A549 (cell line): ENCODE measurements around the gene ZFYVE9. TPM values are rescaled to one million over a fixed set of nuclear protein-coding genes. Genes with fewer than 3 reads are reported as not detected.

Source experiments
- ATAC-seq, 2 experiments: fragments of 200-7000 bp in 1 of 2; fragments of >200 bp in 1 of 2; cut with Nextera tagmentation in 1 of 2; cut with Tn5 transposase in 1 of 2; 3 replicates each; pipeline versions ENCODE4 v1.8.0 to v1.9.1; 2018 to 2020; ENCODE audit warnings: mild to moderate bottlenecking in 1 of 2, moderate library complexity in 1 of 2
- CTCF ChIA-PET: fragments of 300-600 bp; sonication (Branson Sonifier 250); formaldehyde crosslinking; extraction: SDS; loops from one replicate; lab custom pipeline; 2021; ENCODE audit warnings: antibody characterized with exemption, inconsistent platforms; lab: Yijun Ruan, JAX
- POLR2A ChIA-PET: fragments of 350-600 bp; formaldehyde crosslinking; extraction: SDS; loops from one replicate; lab custom pipeline; 2021; ENCODE audit warnings: antibody characterized with exemption, inconsistent platforms; lab: Yijun Ruan, JAX
- DNase-seq, 2 experiments: peaks; one replicate each; pipeline versions ENCODE4 v3.0.0 to v3.0.0-alpha.2; 2011 to 2016; ENCODE audit warnings: low read depth in 1 of 2, low spot score in 1 of 2
- FAIRE-seq: peaks from 2 replicates; lab custom pipeline; 2011; peaks lifted over from hg19 to GRCh38; lab: Jason Lieb, UNC
- H3K27ac ChIP-seq, 2 experiments: fragments of >200 bp; sonication (Bioruptor Twin); formaldehyde crosslinking; 3 replicates each; pipeline ENCODE4 v1.5.1; 2016 to 2017
- H3K4me1 ChIP-seq: fragments of >200 bp; sonication (Bioruptor Twin); formaldehyde crosslinking; 3 replicates; pipeline ENCODE4 v1.6.1; 2016
- H3K4me2 ChIP-seq: fragments of >200 bp; sonication (Bioruptor Twin); formaldehyde crosslinking; 3 replicates; pipeline ENCODE4 v1.6.1; 2016
- H3K4me3 ChIP-seq: fragments of >200 bp; sonication (Bioruptor Twin); formaldehyde crosslinking; 3 replicates; pipeline ENCODE4 v1.5.1; 2016
- H3K9me3 ChIP-seq: fragments of >200 bp; sonication (Bioruptor Twin); formaldehyde crosslinking; 3 replicates; pipeline ENCODE4 v1.6.1; 2016
- BHLHE40 ChIP-seq: IDR thresholded peaks from 2 replicates; pipeline ENCODE4 v1.6.1; 2012; ENCODE audit warnings: low read depth, low read length, inconsistent platforms
- CHD4 ChIP-seq: fragments of 200-600 bp; sonication (generic); IDR thresholded peaks from 2 replicates; pipeline ENCODE4 v1.6.1; 2016; ENCODE audit warnings: antibody characterized with exemption, mild to moderate bottlenecking, borderline replicate concordance
- ESRRA ChIP-seq: fragments of 150-350 bp; IDR thresholded peaks from 2 replicates; pipeline ENCODE4 v1.6.1; 2014; ENCODE audit warnings: mild to moderate bottlenecking, low read length, borderline replicate concordance
- FOSB ChIP-seq: fragments of 250-450 bp; sonication (Bioruptor Pico); IDR thresholded peaks from 2 replicates; pipeline ENCODE4 v1.5.0; 2020; ENCODE audit warnings: mild to moderate bottlenecking, moderate library complexity
- FOXS1 ChIP-seq: fragments of 250-450 bp; sonication (Bioruptor Pico); IDR thresholded peaks from 2 replicates; pipeline ENCODE4 v1.5.0; 2020; ENCODE audit warnings: mild to moderate bottlenecking, moderate library complexity
- HDAC2 ChIP-seq: fragments of 200-600 bp; sonication (generic); IDR thresholded peaks from 2 replicates; pipeline ENCODE4 v1.6.1; 2016
- HEYL ChIP-seq: fragments of 250-450 bp; sonication (Bioruptor Pico); IDR thresholded peaks from 2 replicates; pipeline ENCODE4 v1.8.0; 2021; ENCODE audit warnings: mild to moderate bottlenecking, moderate library complexity
- HMGXB4 ChIP-seq: fragments of 250-450 bp; sonication (Bioruptor Pico); IDR thresholded peaks from 2 replicates; pipeline ENCODE4 v1.5.0; 2021; ENCODE audit warnings: mild to moderate bottlenecking, moderate library complexity, borderline replicate concordance
- HOXB13 ChIP-seq: fragments of 250-450 bp; sonication (Bioruptor Pico); IDR thresholded peaks from 2 replicates; pipeline ENCODE4 v1.5.0; 2020; ENCODE audit warnings: low read depth, mild to moderate bottlenecking, moderate library complexity
- JUN ChIP-seq, 2 experiments: fragments of >200 bp; sonication (Bioruptor Twin); formaldehyde crosslinking; IDR thresholded peaks; 2 replicates in 1 of 2; 3 replicates in 1 of 2; pipeline ENCODE4 v1.6.1; 2016 to 2017
- KDM1A ChIP-seq: fragments of 200-600 bp; sonication (generic); IDR thresholded peaks from 2 replicates; pipeline ENCODE4 v1.6.1; 2016; ENCODE audit warnings: low read depth, mild to moderate bottlenecking
- MAFK ChIP-seq: fragments of 450-650 bp; IDR thresholded peaks from 2 replicates; pipeline ENCODE4 v1.6.1; 2014; ENCODE audit not compliant: partially characterized antibody
- MAZ ChIP-seq: fragments of 150-350 bp; IDR thresholded peaks from 2 replicates; pipeline ENCODE4 v1.6.1; 2014; ENCODE audit warnings: antibody characterized with exemption, low read depth, low read length, borderline replicate concordance
- MYC ChIP-seq: IDR thresholded peaks from 2 replicates; pipeline ENCODE4 v1.6.1; 2012; ENCODE audit warnings: mild to moderate bottlenecking, inconsistent platforms, low read length, improper control_type of control experiment, borderline replicate concordance
- NFE2L2 ChIP-seq: fragments of 150-350 bp; conservative IDR thresholded peaks from 2 replicates; pipeline ENCODE4 v1.6.1; 2014; ENCODE audit warnings: low read length
- POLR2A ChIP-seq: IDR thresholded peaks from 2 replicates; pipeline ENCODE4 v1.6.1; 2012; ENCODE audit warnings: mild to moderate bottlenecking, low read length
- RAD21 ChIP-seq, 2 experiments: fragments of >200 bp in 1 of 2; sonication (Bioruptor Twin) in 1 of 2; formaldehyde crosslinking in 1 of 2; IDR thresholded peaks in 1 of 2; conservative IDR thresholded peaks in 1 of 2; 2 replicates in 1 of 2; 3 replicates in 1 of 2; pipeline ENCODE4 v1.6.1; 2012 to 2018; ENCODE audit warnings: inconsistent platforms in 1 of 2
- RCOR1 ChIP-seq: fragments of 150-350 bp; IDR thresholded peaks from 2 replicates; pipeline ENCODE4 v1.6.1; 2014; ENCODE audit warnings: antibody characterized with exemption, low read length, low read depth
- RFX5 ChIP-seq: fragments of 450-650 bp; IDR thresholded peaks from 2 replicates; pipeline ENCODE4 v1.7.1; 2014; ENCODE audit warnings: antibody characterized with exemption, mild to moderate bottlenecking, moderate library complexity
- SMC3 ChIP-seq: fragments of >200 bp; sonication (Bioruptor Twin); formaldehyde crosslinking; IDR thresholded peaks from 3 replicates; pipeline ENCODE4 v1.6.1; 2018; ENCODE audit warnings: inconsistent platforms
- WGBS: methylation state at CpG from one replicate; pipeline ENCODE4 v1.1.6; 2017; ENCODE audit errors: missing lambda C conversion rate; 5-methylcytosine and 5-hydroxymethylcytosine counted together
- polyA plus RNA-seq, 4 experiments: library from polyadenylated mRNA; depleted of rRNA in 3 of 4; stranded (reverse); fragments of >200 nt; fragmentation: RNase III in 1 of 4; extraction: RNeasy Plus Mini Kit Qiagen cat#74134 plus additional on column Dnase treatment in 1 of 4; gene quantifications; 2 replicates in 3 of 4; 3 replicates in 1 of 4; pipeline ENCODE4 v1.2.3, GENCODE V29; 2011 to 2017
- TF ChIP-seq, protein P1 (sequence below): fragments of >200 bp; sonication (Bioruptor Twin); formaldehyde crosslinking; IDR thresholded peaks from 3 replicates; pipeline ENCODE4 v1.6.1; 2016
- TF ChIP-seq, protein P2 (sequence below): fragments of >200 bp; sonication (Bioruptor Twin); formaldehyde crosslinking; IDR thresholded peaks from 3 replicates; pipeline ENCODE4 v1.5.1; 2016
- TF ChIP-seq, protein P3 (sequence below): IDR thresholded peaks from 2 replicates; pipeline ENCODE4 v1.6.1; 2012; ENCODE audit warnings: low read depth, borderline replicate concordance

The ZFYVE9 gene
- polyA plus RNA-seq, 2 of the 4 experiments (the other 2 are of a cell fraction): 7.1 to 11.9 TPM

GRCh38 chr1:52150946-52151345 lies 9.1 kb downstream of the ZFYVE9 start:
- H3K4me3 ChIP-seq: no peak overlapping the region
- DNase-seq: no peak
- FAIRE-seq: no peak
- POLR2A ChIA-PET: no interaction called here
- H3K9me3 ChIP-seq: no peaks in the 10 kb centered on the region
- no peaks in the 10 kb centered on the region for H3K4me1 ChIP-seq
- H3K4me2 ChIP-seq: no peak overlapping the region
- TF ChIP-seq, protein P1, sequence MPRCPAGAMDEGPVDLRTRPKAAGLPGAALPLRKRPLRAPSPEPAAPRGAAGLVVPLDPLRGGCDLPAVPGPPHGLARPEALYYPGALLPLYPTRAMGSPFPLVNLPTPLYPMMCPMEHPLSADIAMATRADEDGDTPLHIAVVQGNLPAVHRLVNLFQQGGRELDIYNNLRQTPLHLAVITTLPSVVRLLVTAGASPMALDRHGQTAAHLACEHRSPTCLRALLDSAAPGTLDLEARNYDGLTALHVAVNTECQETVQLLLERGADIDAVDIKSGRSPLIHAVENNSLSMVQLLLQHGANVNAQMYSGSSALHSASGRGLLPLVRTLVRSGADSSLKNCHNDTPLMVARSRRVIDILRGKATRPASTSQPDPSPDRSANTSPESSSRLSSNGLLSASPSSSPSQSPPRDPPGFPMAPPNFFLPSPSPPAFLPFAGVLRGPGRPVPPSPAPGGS: no peak
- TF ChIP-seq FOSB (no peak), RCOR1 (no peak), MAFK (no peak), NFE2L2 (no peak), KDM1A (no peak), SMC3 (no peak), MAZ (no peak), HDAC2 (no peak), CHD4 (no peak), BHLHE40 (no peak)
- TF ChIP-seq, all 56 proteins: peak for 0
- CTCF ChIA-PET: interaction anchor here (0.6 to 1.4 kb wide), 4 partner anchors 9 to 1777 kb away, joined by 3 to 5 read pairs (median 3); partner anchors contain the start of gene ZFYVE9
- ATAC-seq: no peak
- no peak overlapping the region for H3K27ac ChIP-seq
- WGBS: 73% methylated on average over 1 of the region's 1 CpG

- Histone ChIP-seq H3K4me2 (no peak overlapping the region), H3K4me3 (no peak overlapping the region), H3K4me1 (no peaks in the 10 kb centered on the region), H3K27ac (no peak overlapping the region)
- DNase-seq (no peak), FAIRE-seq (no peak), ATAC-seq (no peak)
- CTCF ChIA-PET: interaction anchor here (0.7 kb wide), 1 partner anchor 10 kb away, joined by 3 read pairs; the partner anchor contains the start of gene ZFYVE9
- 86% methylated on average over 2 of the region's 2 CpGs for WGBS
- no peak for TF ChIP-seq ESRRA
- no peak for TF ChIP-seq KDM1A
- no peak for TF ChIP-seq RFX5
- no peak for TF ChIP-seq HEYL (CRISPR knock-in tag)
- no peak for TF ChIP-seq NFE2L2
- TF ChIP-seq HMGXB4 (CRISPR knock-in tag): no peak
- TF ChIP-seq, protein P2, sequence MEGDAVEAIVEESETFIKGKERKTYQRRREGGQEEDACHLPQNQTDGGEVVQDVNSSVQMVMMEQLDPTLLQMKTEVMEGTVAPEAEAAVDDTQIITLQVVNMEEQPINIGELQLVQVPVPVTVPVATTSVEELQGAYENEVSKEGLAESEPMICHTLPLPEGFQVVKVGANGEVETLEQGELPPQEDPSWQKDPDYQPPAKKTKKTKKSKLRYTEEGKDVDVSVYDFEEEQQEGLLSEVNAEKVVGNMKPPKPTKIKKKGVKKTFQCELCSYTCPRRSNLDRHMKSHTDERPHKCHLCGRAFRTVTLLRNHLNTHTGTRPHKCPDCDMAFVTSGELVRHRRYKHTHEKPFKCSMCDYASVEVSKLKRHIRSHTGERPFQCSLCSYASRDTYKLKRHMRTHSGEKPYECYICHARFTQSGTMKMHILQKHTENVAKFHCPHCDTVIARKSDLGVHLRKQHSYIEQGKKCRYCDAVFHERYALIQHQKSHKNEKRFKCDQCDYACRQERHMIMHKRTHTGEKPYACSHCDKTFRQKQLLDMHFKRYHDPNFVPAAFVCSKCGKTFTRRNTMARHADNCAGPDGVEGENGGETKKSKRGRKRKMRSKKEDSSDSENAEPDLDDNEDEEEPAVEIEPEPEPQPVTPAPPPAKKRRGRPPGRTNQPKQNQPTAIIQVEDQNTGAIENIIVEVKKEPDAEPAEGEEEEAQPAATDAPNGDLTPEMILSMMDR: no peak
- TF ChIP-seq MYC: no peak
- no peak for TF ChIP-seq POLR2A
- TF ChIP-seq FOSB: no peak
- TF ChIP-seq BHLHE40: no peak
- TF ChIP-seq, protein P3, sequence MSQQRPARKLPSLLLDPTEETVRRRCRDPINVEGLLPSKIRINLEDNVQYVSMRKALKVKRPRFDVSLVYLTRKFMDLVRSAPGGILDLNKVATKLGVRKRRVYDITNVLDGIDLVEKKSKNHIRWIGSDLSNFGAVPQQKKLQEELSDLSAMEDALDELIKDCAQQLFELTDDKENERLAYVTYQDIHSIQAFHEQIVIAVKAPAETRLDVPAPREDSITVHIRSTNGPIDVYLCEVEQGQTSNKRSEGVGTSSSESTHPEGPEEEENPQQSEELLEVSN: no peak
- no peak for TF ChIP-seq JUN (IDR thresholded peaks at IDR 0.05)
- no peak for TF ChIP-seq HOXB13 (CRISPR knock-in tag)
- no peak for TF ChIP-seq MAFK
- TF ChIP-seq FOXS1: no peak
- no peak for TF ChIP-seq RAD21 (conservative IDR thresholded peaks at IDR 0.05 in 1 of 2, IDR thresholded peaks at IDR 0.05 in 1 of 2)
- TF ChIP-seq, all 56 proteins: peak for 0
- POLR2A ChIA-PET: no interaction called here
- H3K9me3 ChIP-seq: no peaks in the 10 kb centered on the region
Measured at GRCh38 chr1:52152572-52152971, 10.7 kb downstream of the ZFYVE9 start.
